Fibroblast of villous mesenchyme (primary cell): ENCODE results near the gene IL3. TPM values are rescaled to one million over a fixed set of nuclear protein-coding genes. Genes with fewer than 3 reads are reported as not detected.

ENCODE experiments used
- DNase-seq: peaks from one replicate; pipeline ENCODE4 v3.0.0-alpha.2; 2010; ENCODE audit warnings: low read depth
- H3K4me3 ChIP-seq: 2 replicates; pipeline ENCODE4 v1.5.1; 2011; ENCODE audit warnings: low read depth, mild to moderate bottlenecking, low read length
- CTCF ChIP-seq: IDR thresholded peaks from 2 replicates; pipeline ENCODE4 v1.5.1; 2012; ENCODE audit warnings: low read depth, mild to moderate bottlenecking, low read length; ENCODE audit not compliant: insufficient read depth
- total RNA-seq: library from RNA; depleted of rRNA; stranded (reverse); fragments of >200 nt; gene quantifications from 2 replicates; pipeline ENCODE4 v1.2.3, GENCODE V29; 2012

The IL3 gene
- total RNA-seq, 1 donor, result not detected

DNA sequence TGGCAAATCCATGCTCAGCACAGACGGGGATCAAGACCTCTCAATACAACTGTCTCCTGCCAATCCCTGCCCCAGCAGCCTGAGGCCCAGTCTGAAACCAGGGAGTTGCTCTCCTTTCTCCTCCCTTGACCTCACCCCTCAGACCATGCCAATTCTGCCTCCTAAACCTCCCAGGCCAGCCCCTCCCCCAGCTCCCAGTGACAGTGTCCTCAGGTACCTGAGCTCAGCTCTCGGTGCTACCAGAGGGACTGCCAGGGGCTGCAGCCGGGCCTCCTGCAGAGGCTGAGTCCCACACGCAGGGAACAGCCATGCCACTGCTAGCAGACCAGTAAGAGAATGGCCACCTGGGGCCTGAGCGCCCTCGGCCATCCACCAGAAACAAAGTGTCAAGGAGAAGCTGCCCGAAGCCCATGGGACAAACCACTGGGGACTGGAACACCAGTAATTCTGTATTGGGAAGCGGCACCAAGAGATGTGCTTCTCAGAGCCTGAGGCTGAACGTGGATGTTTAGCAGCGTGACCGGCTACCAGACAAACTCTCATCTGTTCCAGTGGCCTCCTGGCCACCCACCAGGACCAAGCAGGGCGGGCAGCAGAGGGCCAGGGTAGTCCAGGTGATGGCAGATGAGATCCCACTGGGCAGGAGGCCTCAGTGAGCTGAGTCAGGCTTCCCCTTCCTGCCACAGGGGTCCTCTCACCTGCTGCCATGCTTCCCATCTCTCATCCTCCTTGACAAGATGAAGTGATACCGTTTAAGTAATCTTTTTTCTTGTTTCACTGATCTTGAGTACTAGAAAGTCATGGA, 557 bp upstream of the IL3 start:
- no peak for TF ChIP-seq CTCF
- no peak overlapping the region for H3K4me3 ChIP-seq
- DNase-seq, result no peak

- peak; percentile 98 for TF ChIP-seq CTCF
- no peak overlapping the region for H3K4me3 ChIP-seq
- peak; percentile 78 for DNase-seq
Observed at GRCh38 chr5:132063090-132063911, 2.8 kb downstream of the IL3 start.

DNA sequence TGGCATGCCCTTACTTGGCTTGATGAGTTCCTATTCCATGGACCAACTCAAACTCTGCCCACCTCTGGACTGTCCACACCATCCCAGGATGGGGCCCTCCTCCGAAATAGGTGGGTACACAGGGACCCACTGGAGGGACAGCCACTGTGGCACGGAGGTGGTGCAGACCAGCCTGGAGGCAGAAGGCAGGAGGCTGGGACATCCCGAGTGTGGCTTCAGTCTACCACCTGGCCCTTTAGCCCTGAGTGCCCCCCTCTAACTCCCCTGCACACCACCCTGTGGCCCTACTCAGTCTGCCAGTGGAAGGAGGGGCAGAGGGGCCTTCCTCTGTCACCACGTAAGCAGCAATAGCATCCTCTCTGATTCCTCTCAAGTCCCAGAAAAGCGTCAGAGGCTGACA, 3.7 kb downstream of the IL3 start:
- TF ChIP-seq CTCF, result no peak
- H3K4me3 ChIP-seq, result no peak overlapping the region
- DNase-seq, result no peak

- TF ChIP-seq CTCF, result peak; percentile 97
- no peak overlapping the region for H3K4me3 ChIP-seq
- peak; percentile 66 for DNase-seq
Observed at GRCh38 chr5:132064738-132065331, 4.4 kb downstream of the IL3 start.

DNA sequence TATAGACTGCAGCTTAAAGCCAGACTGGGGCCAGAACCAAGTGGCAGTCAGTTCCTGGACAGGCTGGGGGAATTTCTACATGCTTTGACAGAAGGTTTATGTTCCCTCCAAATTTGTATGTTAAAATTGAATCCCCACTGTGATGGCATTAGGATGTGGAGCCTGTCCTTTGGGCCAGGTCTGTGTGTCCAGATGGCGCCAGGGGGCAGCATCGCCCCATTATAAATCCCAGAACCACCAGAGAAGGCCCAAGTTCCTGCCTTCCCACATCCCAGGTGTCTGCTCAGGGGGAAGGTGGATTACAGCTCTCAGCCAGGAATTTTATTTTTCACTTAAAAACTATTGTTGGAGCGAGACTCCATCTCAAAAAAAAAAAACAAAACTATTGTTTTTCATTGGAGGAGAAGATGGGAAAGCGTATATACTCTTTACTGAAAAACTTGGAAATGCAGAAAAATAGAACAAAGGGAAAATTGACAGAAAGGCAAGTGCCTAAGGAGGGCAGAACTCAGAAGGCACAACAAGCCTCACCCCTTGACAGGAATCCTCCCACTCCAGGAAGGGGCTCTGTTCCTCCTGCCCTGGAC, 5.0 kb downstream of the IL3 start:
- peak; percentile 67 for DNase-seq
- peak; percentile 64 for TF ChIP-seq CTCF
- H3K4me3 ChIP-seq, result no peak overlapping the region

DNA sequence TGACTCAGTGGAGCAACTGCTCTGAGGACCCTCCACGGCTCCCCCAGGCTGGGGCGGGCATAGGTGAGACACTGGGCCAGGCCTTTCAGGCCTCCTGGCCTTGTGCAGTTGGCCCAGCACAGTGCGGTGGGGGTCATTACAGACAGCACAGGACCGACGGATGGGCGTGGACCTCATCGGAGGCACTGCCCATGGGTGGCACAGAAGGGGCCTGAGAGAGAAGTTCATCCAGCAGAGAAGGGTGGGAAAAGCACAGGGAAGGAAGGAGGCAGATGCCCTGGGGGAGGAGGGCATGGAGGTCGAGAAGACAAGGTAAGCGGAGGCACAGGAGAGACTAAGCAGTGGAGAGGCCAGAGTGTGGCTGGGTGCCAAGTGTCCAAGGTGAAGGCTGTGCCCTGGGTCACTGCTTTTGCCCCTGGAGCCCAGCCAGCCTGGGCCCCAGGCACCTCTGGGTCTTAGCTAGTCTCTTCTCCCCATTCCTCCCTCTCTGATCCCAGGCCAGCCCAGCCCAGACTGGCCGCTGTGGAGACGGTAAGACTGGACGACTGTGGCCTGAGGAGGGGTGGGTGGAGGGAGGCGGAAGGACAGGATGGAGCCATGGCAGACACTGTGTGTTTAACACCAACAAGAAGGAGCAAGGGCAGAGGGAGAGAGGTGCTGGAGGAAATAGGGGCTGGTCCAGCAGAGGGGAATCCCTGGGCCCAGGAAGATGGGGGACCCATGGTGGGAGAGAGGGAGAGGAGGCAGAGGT, 5.7 kb downstream of the IL3 start:
- no peak for TF ChIP-seq CTCF
- no peak overlapping the region for H3K4me3 ChIP-seq
- no peak for DNase-seq
